ENCODE measurements around the gene ARHGEF10L.
"Not testable (repeated sequence)": the region's sequence is repeated elsewhere in the genome, so short reads cannot be mapped to it uniquely, and the experiment has no call there.

The ARHGEF10L gene

DNA sequence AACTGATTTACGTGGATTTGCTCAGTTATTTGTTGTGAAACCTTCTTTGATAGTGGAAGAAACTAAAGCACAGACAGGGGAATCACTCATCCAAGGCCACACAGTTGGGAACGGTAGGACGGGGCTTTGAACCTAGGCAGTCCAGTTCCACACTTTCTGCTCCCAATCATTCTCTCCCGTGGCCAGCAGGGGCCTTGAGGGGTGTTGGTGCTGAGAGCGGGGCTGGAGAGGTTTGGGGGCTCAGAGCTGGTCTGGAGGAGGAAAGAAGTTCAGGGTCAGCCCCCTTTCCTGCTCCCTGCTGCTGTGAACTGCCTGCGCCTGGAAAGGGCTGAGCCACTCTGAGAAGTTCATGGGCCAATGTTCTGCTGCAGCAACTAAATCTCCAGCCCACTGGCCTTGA is 184.2 kb downstream of the ARHGEF10L start:
- DNase-seq, result no peak

DNA sequence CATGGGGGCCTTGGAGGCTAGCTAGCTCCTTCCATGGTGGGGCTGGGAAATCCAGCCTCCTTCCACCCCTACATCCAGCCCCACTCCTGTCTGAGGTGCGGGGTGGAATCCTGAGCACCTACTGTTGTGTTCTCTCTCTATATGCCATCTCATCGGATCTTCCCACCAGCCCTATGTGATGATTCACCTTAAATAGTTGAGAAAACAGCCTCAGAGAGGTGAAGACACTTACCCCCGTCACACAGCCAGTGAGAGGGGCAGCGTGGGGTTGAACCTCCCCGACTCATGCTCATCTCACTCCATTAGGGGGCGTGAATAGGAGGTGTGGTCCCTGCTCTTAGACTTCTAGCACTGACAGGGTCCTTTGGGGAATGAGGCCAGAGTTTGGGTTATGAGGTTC is 184.7 kb downstream of the ARHGEF10L start:
- no peak for DNase-seq

- no peak for DNase-seq
Measured at GRCh38 chr1:17725084-17725719, 185.7 kb downstream of the ARHGEF10L start.

GRCh38 chr1:17725811-17726582 is 186.5 kb downstream of the ARHGEF10L start:
- DNase-seq, result no peak

- DNase-seq, result no peak
Measured at GRCh38 chr1:17728123-17728712, 188.7 kb downstream of the ARHGEF10L start.

GRCh38 chr1:17729248-17729647 is 189.8 kb downstream of the ARHGEF10L start:
- no peak for DNase-seq

- no peak for DNase-seq
Measured at GRCh38 chr1:17729909-17730308, 190.4 kb downstream of the ARHGEF10L start.

GRCh38 chr1:17731460-17731859 is 192.0 kb downstream of the ARHGEF10L start:
- no peak for DNase-seq

GRCh38 chr1:17732475-17732874 is 193.0 kb downstream of the ARHGEF10L start:
- DNase-seq, result no peak

GRCh38 chr1:17733661-17734060 is 194.2 kb downstream of the ARHGEF10L start:
- DNase-seq, result no peak

DNA sequence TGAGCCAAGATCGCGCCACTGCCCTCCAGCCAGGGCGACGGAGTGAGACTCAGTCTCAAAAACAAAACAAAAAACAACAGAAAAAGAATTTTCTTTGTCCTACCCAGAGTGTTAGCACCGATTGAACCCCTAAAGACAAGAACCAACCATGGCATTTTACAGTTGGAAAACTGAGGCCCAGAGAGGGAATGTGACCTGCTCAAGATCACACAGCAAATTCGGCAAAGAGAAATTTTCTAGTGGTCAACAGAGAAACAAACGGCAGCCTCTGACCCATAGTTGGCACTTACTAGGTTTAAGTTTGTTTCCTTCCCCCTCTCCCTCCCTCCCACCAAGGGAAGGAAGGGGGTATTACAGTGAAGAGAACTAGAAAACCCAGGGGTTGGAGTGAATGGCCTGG is 195.1 kb downstream of the ARHGEF10L start:
- no peak for DNase-seq

GRCh38 chr1:17735348-17735747 is 195.8 kb downstream of the ARHGEF10L start:
- no peak for DNase-seq

DNA sequence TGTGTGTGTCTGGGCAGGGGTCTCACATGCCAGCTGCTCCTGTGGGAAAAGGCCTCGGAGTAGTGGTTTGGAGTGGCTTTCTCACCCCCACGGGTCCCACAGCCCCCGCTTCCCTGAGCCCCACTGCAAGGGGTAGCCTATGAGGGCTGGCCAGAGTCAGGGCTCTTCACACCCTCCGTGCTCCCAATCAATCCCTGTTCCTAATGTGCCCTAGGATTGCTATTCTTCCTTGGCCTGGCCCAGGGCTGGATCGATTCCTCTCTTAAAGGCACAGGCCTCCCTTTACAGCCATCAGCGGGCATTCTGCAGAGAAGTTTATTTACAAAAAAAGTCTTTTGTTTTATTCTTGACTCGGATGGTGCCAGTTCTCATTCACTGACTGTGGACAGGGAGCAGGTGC is 196.3 kb downstream of the ARHGEF10L start:
- no peak for DNase-seq

- no peak for DNase-seq
Measured at GRCh38 chr1:17736625-17737024, 197.1 kb downstream of the ARHGEF10L start.

DNA sequence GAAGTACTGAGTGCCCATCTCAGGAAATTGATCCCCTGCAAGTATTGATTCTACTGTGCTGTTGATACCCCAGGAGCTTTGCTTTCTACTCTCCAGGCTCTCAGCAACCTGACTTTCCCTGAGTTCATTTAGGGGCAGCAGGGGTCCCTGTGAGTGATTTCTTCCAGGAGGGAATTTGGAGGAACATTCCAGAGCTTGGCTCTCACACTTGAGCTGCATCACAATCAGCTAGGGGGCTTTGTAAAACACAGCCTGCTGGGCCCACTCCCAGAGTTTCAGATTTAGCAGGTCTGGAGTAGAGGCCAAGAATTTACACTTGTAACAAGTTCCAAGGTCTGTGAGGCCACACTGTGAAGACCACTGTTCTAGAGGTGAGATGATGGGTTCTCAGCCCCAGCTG is 199.6 kb downstream of the ARHGEF10L start:
- no peak for DNase-seq

GRCh38 chr1:17741052-17741451 is 201.6 kb downstream of the ARHGEF10L start:
- DNase-seq, result no peak

DNA sequence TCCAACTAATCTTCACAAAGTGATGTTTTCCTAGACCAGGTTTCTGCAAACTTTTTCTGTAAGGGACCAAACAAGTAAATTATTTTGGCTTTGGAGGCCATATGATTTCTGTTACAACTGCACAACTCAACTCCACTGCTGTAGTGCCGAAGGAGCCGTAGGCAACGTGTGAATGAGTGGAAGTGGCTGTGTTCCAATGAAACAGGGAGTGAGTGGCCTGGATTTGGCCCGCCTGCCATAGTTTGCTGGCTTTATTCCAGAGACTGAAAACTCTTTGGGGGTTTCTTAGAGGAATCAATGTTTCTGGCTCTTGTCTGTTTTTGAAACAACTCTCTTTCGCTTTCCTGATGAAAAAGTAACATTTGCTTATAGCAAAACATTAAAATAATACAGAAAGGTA is 203.1 kb downstream of the ARHGEF10L start:
- DNase-seq, result no peak

DNA sequence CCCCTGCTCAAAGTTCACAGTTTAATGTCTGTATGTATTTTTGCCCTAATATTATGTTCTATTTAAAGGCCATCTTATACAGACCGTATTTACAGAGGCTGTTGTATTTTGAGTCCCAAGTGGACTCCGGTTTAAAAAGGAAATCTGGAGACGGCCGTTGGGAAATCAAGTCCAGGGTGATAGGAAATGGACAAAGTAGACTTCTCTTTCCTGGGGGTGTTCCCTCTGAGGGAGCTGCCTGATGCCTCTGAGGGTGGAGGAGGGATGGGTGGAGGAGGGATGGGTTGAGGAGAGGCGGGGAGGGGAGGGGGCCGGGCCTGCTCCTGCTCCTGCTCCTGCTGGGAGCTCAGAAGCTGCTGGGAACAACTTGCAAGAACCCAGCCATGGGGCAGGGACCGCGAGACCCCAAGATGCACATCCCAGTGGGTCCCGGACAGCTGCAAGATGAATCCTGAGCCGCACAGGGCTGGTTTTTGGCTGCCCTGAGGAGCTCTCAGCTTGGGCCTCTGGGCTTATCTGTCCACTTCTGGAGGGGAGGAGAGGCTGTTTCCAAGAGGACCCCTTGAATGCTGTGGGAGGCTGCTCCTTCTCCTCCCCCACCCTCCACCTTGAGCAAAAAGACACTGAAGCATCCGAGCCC is 203.6 kb downstream of the ARHGEF10L start:
- DNase-seq, result no peak

- no peak for DNase-seq
Measured at GRCh38 chr1:17743925-17744324, 204.4 kb downstream of the ARHGEF10L start.

DNA sequence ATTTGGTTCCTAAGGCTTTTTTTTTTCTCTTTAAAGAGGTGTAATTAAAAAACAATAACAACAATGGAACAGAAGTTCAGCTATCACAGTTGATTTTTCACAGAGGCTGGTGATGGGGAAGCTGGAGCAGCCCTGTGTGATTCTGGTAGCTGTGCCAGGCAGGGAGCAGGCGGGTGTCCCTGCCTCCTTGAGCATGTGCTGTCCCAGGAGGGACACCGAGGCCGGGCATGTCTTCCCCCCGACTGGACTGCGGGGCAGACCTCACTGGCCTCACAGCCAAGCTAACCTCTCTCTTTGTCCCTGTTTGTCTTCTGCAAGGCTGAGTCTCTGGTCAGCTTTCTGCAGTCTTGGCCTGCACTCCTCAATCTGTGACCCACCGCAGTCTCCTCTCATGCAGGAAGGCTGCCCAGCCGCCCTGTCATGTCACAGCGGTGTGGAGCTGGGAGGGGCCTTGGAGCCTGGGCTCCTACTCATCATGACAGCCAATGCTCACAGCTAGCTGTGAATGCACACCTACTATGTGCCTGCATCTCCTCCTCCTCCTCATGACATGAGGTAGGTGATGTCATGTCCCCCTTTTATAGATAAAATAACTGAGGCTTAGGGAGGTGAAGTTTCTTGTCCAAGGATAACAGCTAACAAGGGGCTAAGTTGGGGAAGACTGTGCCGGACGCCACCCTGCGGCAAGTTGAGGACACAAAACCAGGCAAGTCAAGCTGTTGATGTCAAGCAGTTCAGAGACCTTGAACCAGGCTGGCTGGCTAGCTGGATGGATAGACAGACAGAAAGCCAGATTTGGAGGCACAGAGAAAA is 205.4 kb downstream of the ARHGEF10L start:
- DNase-seq, result no peak

- no peak for DNase-seq
Measured at GRCh38 chr1:17745479-17745955, 206.0 kb downstream of the ARHGEF10L start.

DNA sequence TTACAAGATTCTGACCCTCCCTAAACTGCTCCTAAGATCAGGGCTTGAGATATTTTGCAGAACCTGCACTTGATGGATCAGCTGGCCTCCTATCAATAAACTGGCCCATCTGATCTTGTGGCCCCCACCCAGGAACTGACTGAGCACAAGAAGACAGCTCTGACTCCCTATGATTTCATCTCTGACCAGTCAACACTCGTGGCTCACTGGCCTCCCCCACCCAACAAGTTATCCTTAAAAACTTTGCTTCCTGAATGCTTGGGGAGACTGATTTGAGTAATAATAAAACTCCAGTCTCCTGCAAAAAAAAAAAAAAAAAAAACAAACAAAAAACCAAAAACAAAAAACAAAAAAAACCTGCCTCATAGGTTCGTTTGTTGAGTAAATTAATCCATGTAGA is 206.8 kb downstream of the ARHGEF10L start:
- DNase-seq, result not testable (repeated sequence)

Measured in inflammatory macrophage (primary cell).